ENCODE data around the gene DHX9.

GRCh38 chr1:182875889-182876288, 36.7 kb downstream of the DHX9 start:
- TF ChIP-seq, protein P1, sequence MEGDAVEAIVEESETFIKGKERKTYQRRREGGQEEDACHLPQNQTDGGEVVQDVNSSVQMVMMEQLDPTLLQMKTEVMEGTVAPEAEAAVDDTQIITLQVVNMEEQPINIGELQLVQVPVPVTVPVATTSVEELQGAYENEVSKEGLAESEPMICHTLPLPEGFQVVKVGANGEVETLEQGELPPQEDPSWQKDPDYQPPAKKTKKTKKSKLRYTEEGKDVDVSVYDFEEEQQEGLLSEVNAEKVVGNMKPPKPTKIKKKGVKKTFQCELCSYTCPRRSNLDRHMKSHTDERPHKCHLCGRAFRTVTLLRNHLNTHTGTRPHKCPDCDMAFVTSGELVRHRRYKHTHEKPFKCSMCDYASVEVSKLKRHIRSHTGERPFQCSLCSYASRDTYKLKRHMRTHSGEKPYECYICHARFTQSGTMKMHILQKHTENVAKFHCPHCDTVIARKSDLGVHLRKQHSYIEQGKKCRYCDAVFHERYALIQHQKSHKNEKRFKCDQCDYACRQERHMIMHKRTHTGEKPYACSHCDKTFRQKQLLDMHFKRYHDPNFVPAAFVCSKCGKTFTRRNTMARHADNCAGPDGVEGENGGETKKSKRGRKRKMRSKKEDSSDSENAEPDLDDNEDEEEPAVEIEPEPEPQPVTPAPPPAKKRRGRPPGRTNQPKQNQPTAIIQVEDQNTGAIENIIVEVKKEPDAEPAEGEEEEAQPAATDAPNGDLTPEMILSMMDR (IDR thresholded peaks at IDR 0.05) = no peak
- TF ChIP-seq POLR2A (IDR thresholded peaks at IDR 0.05) = no peak

Measured in body of pancreas (tissue), 4 donors.